IPS-NIHi11 (cell line): ENCODE results near the gene TEX47.

Source experiments
- DNase-seq: peaks from one replicate; pipeline ENCODE4 v3.0.0; 2012; ENCODE audit warnings: mixed read lengths, low spot score

The TEX47 gene

DNA sequence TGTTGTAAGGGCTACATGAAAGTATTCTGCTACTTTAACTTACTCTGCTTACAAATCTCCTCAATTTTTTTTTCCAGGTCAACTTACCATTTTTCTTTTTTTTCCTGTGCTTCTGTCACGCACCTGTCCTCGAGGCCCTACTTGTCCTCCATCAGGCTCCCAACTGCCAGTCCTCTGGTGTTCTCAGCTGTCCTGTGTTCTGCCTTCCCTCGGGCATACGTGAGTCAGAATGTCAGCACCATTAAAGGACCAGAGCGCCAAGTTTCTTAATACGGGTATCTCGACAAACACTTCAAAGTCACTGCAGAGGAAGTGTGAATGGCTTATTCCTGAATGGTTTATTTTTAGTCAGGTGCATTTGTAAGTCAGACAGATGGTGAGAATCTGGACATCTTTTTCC, at the start of gene TEX47:
Gene TEX47 (minus strand): TSS at position 185 of the 400 bp plus-strand sequence. CDS start 795 bp downstream, outside the sequence.
- peak; percentile 14 for DNase-seq

DNA sequence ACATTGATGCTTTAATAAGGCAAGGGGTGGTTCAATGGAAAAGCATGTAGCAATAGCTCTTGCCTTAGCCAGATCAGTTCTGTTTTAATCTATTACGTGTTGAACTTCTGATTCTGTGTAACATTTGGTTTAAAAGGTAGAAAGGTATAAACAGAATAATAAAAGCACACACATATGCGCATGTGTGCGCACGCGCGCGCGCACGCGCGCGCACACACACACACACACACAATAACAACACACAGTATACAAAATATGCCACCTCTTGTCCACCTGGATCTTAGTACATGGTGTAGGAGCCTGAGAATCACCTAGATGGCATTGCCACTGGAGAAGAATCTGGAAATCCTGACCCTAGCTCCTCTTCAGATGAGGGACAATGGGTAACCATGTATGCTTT, 49.6 kb upstream of the TEX47 start:
- DNase-seq: no peak

DNA sequence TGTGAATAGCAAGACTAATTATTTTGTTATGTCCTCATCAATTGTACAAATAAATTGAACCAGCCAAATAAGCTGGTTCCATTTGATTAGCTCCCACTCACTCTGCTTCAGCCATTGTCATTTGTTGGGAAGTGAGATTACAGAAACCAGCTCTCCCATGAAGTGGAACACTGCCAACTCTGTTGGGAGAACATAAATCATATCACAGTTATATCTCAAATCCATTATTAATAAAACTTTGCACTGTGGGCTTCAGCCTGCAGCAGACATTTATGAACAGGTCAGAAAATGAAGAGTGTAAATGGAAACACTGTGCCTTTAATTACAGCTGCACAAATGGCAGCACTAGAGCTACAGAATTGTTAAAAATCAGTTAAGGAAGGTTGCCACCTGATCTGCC, 46.7 kb upstream of the TEX47 start:
- DNase-seq: no peak

DNA sequence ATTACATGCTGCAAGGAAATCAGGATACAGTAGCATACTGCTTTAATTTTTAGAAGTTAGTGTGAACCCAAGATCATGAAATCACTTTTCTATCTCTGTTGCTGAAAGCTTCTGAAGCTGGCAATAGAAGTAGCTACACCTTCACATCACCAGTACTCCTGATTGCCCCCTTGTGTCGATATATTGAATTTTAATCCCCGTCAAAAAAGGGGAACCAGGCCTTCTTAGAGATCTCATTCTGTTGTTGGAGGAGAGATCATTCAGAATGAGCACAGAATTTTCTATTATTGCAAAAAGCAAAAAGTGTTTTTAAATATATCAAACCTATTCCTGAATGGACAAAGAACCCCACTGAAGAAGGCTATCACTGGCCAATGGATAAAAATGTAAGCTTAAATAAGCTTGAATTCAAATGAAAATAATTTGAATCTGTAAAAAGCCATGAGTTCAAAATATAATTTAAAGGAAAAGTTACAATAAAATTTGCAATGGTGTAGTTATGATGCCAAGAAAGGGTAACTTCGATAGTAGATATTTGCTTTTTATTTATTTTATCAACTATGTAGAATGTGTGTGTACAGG, 39.7 kb upstream of the TEX47 start:
- peak; percentile 33 for DNase-seq

DNA sequence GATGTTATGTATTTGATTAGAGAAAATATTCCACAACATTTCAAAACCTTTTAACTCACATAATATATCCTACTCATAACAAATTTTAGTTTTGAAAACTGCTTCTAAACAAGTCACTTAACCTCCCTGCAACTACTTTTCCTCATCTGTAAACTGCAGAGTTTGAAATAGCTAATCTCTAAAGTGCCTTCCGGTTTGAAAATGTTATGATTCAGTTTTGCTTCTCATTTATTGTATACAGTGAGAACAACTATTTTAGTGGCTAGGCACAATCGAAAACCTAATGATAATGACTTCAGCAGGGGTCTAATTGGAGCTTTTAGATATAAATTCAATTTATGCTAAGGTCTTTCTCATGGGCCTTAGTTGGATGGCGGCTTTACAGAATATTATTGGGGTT, 30.7 kb upstream of the TEX47 start:
- DNase-seq: no peak

DNA sequence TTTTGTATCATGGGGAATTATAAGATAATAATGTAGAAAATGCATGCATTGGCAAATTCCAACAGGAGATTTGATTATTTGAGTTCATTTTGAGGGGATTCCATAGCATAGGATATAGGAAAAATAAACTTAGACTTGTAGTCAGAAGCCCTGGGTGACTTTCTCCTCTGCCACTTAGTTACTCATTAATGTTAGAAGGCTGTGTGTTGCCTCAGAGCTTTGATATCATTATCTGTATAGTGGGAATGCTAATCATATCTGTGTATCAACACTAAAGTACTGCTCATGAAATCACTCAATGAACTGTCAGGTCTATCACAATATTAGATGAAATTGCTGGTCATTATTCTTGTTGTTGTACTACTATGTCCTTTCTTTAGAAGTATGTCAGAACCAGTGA, 23.0 kb upstream of the TEX47 start:
- no peak for DNase-seq

DNA sequence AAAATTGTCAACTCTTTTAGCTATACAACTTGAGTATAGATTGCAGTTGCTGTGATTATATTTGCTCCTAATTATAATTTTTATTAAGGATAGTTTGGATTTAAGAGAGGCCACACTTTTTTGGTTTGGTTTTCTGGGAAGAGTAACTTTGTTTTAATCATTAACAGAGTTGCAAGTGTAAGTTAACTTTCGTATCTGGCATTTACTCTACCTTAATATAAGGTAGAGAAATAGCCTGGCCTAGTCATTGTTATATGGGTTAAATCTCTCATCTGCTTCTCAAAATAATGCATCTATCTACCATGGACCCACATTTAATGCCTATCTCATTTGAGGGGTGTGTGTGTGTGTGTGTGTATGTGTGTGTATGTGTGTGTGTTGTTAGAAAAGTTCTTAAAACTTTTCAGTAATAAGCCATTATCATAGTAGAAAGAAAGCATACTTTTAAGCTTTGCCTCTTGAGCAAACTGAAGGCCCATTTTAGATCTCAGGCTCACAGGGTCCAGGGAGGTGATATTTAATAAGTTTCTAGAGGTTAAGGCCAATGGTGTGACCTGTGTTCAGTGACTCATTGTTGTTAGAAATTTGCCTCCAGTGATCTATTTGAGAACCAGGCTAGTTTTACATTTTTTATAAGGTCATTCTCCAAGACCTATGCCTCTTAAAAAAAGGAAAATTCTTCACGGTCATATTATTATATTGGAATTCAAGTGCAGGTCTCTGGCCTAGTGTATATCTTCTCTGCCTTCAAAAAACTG, 10.9 kb upstream of the TEX47 start:
- no peak for DNase-seq

DNA sequence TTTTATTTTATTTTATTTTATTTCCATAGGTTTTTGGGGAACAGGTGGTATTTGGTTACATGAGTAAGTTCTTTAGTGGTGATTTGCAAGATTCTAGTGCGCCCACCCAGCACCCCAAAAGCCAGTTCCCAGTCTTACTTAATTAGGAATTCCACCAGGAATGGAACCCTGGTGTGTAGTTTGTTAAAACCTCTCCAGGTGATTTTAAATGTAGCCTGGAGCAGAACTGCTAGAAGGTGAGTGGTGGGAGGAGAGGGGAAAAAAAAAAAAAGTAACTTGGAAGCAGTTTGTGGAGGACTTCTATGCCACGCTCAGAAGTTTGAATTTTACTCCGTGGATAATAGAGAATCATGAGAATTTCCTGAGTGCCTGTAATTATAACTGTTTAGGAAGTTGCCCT, 5.5 kb upstream of the TEX47 start:
- DNase-seq: no peak

DNA sequence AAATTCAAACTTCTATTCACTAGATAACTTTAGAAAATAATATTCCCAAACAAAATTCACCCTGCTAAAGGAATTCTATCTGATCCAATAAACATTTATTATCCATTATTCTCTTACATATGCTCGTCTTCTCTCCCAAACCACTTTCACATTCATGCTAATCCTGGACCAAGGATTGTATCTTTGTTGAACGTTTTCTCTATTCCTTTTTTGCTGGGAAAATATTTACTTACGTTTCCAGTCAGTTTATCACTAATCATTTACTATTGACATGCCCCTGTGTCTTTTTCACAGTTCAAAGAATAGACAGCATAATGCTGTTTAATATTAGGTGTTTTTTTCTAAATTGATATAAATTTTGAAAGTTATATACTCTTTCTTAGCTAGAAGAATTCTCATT, 3.2 kb downstream of the TEX47 start:
- DNase-seq: no peak

DNA sequence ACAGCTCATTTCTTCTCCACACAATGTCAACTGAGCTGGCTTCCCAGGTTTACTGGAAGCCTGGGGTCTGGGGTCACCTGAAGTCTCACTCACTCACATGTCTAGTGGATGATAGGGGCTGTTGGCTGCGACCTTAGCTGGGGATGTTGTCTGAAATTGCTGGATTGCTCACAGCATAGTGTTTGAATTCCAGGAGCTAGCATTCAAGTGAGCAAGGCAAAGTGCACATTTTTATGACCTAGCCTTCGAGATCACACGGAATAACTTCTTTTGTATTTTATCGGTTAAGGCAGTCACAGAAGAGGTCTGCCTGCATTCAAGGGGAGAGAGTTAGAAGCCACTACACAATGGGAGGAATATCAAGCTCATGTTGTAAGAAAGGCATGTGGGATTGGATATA, 3.6 kb downstream of the TEX47 start:
- no peak for DNase-seq

DNA sequence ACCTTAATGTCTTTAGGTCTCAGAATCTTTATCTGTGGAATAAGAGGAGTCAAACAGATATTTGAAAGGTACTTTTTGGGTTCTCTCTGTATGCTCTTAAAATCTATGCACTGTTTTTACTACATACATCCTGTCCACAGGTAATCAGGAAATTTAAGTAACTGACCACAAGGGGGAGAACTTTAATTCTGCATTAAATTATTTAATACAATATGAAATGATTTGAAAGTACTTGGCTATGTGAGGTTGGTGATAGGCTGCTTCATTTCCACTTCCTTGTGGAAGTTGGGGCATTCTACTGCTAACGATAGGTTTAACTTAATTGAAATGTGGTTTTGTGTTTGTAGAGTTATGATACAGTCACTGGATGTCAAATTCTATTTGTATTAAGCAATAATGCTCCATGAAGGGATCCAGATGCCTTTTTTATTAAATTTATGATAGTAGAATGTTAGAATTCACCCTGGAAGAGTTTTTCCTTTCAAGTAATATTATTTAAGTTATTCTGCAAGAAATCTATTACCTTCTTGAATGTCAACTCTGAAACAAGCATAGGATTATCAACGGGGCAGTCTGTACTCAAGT, 6.0 kb downstream of the TEX47 start:
- peak; percentile 18 for DNase-seq

DNA sequence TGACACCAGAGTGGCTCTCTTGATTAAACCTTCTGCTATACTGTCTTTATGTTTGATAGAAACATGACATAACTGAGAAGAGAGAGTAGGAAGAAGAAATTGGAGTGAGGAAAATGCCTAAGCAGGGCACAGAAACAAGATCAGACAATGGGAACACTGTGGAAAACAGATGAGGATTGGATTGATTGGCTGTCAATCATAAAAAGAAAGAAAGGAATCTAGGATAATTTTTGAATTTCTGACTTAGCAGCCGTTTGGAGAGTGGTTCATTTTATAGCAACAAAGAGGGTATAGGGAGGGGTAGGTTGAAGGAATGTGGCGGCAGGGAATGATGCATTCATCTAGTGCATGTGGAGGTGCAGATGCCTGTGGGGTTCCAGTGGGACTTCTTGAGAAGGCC, 7.8 kb downstream of the TEX47 start:
- DNase-seq: no peak

DNA sequence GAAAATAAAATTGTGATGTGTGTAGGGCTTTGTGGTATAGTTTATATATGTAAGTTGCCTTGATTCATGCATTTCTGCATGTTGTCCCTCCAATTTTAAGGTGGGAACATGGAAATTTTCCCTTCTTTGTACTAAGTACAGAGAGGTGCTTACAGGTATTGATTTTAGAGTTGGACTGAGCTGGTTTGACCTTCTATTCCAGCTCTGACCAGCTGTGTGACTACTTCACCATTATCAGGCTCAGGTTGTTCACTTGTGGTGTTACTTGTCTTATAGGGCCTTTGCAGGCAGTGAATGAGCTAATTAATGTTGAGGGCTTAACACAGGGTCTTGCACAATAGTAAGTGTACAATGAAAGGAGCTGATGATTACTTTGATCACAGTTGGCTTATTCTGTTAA, 19.7 kb downstream of the TEX47 start:
- no peak for DNase-seq

DNA sequence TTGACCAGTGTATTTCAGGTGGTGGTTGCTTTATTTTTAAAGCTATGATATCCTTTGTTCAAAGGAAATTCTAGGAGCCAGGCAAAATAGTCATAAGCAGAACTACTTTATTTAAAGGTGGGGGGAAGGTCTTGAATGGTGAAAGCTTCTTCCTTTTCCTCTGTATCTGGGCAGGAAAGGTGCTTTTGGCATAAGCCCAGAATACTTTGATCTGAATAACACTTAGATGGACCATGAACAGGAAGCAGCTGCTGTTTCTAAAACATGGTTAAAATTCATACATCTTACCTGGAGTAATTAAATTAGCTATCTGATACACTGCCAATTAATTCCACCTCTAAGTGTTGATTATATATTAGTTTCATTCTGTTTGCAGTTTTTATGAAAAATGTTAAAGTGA, 22.8 kb downstream of the TEX47 start:
- DNase-seq: no peak

DNA sequence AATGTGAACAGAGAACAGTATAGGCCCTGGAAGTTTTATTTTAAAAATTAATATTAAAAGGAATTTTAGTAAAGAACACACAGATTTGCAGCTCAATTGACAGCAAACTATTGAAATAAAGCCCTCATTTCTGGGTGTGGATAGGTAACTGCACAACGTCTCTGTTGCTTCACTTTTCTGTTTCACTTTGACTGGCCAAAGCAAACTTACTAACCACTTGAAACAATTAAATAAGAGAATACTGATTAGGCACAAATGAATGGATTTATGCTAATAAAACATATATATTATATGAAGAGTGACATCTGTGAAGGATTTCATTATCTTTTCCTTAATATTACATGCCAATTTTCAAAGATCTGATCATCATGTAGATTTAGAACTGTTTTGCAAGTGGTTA, 24.1 kb downstream of the TEX47 start:
- no peak for DNase-seq

DNA sequence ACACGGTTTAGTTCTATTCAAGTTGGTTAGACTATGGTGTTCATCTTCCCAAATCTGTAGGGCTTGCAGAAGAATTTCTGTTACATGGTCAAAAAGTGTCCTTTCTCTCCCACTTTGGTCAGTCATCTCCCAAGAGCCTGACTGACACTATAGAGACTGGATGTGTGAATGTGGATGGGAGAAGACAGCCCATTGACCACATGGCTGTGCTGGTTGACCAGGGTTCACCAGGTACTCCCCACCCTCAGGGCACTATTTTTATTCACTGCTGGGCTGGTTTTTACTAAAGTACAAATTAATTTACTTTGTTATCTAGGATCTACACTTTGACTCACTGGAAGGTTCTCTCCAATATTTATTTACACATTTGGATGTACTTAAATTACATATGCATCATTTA, 33.8 kb downstream of the TEX47 start:
- no peak for DNase-seq

DNA sequence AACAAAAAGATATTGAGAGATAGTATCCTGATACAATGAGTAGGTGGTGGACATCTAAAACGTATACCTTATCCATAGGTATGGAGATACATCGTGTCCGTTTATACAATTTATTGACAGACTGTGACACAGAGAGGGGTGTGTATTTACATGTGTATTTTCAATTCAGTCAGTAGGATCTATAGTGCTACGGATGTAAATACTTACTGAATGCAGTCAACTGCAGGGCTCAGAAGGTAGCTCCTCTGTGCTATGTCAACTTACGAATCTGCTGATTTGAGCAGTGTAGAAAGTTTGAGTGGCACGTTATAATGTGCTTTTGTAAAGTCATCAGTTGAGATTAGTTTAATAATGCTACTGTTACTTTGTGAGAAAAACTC, 35.4 kb downstream of the TEX47 start:
- DNase-seq: no peak

DNA sequence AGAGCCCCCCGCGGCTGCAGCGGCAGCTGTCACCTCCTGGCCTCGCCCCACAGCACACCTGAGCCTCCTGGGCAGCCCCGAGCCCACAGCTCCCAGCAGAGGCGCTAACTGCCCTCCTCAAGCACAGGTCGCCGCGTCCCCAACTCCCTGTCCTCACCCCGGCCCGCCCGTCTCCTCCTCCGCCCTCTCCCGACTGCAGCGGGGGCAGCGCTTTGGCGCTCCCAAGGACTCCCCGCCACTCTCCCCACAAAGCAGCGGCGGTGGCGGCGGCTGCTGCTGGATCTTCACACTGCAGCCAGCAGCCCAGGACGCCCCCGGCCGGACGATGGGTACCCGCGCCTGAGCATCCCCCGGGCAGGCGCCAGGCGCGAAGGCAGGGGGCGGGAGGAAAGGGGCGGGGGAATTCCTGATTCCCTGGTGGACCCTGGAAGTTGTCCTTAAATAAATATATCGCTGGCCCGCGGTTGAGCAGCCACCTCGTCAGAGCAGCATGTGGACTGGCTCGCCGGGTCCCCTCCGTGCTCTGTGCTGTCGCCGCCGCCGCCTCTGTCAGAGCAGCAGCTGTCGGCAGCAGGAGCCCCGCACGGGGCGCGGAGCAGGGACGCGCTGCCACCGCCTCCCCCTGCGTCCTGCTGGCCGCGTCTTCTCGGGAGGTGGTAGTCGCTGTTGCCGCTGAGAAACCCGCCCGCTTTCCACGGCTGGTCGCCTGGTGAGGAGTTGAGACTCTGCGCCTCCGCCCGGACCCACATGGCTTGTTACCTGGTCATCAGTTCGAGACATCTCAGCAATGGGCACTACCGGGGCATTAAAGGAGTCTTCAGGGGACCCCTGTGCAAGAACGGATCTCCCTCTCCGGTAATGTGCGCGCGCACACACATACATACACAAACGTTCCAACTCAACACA, 36.1 kb downstream of the TEX47 start, which contains the start of gene ZNF804B:
Gene ZNF804B (plus strand): TSS at position 471 of the 906 bp plus-strand sequence. CDS start 277 bp downstream, at position 748.
- peak; percentile 73 for DNase-seq

DNA sequence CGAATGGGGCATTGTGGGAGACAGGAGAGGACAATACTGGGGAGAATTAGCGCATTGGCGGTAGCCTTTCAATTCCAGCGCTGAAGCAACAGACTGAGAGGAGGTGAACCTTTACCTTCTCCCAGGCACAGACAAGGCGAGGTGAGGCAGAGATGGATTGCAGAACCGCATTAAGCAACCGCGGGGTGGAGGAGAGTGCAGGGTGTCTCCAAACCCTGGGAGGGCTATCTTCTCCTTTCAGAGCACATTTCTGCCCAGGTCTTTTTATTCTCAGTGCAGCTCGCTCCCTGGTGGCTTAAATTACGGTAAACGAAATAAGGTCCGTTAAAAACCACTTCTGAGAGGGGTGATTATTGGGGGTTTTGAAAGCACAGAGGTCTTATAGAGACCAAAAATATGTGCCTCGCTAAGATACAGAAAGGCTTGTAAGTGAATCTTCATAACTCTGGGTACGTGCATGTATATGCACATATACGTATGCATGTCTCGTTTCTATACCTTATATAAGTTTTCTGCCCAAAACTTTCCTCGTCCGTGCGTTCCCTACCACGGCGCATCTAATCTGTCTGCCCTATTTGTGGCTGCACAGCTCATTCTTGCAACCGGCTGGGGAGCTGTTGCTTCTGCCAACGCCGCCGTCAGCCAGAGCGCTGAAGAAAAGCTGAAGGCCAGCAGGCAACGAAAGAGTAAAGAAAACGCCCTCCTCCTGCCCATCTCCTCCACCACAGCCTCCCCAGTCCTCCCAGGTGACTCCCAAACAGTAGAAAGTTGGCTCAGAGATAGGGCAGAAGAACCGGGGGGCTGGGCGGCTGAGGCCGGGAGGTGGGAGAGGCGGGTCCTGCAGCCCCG, 36.9 kb downstream of the TEX47 start:
- DNase-seq: peak; percentile 40

DNA sequence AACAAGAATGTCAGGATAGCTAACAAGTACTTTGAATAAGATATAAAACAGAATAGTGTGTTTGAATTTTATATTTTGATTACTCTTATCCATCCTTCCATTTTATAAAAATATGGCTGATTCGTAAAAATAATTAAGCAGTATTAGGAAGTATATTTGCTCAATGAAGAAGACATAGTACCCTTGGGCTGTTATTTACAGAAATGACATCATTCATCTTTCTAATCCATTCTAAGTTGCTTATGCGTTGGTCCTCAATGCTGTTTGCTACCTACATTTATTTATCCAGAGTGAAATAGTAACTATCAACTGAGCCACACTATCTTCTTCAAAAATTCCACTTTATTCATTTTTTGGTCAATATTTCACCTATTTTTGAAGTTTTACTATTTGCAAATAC, 38.2 kb downstream of the TEX47 start:
- no peak for DNase-seq

DNA sequence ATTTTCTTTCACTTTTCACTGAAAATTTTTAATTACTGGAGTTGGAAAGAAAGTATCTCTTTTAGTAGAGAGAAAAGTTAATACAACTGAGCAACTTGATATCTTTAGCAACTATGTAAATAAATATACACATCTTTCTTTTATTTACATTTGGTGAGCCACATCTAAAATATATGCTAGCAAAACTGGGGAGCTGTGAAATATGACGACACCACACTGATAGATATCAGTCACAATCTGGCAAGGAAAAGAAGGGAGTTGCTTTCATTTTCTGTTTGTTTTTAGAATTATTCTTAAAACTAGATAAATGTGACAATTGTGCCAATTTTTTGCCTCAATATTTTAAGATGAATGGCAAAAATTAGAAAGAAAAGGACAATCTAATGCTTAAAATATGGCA, 38.7 kb downstream of the TEX47 start:
- no peak for DNase-seq

DNA sequence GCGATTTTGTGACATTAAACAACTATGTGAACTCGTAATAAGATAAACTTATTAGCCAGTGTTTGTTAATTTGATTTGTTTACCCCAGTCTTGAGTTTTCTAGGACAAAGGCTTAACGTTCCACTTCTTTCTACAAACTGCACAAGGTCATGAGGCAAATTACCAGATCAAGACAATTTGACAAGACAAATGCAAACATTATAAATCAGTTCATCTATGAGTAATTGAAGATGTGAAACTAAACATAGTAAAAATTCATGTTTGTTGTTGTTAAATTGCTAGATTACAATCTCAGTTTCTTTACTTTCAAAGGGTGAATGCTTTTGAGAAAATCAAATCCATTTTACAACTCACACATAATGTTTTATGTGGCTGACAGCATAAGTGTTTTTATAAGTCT, 49.4 kb downstream of the TEX47 start:
- DNase-seq: no peak
